ENCODE data around the gene SMARCC2.
A peak's percentile ranks its signal among the peaks of the same experiment; 100 is the strongest.

The SMARCC2 gene

GRCh38 chr12:56189099-56189917 is at the start of gene SMARCC2:
SMARCC2 (minus strand) TSS chr12:56189483; CDS start chr12:56189461, 22 bp downstream.
- peak; percentile 66 to 79 (median 75) for TF ChIP-seq CTCF (IDR thresholded peaks at IDR 0.05; ENCODE audit: unreplicated experiment in 3 of 3)
- Mint-ChIP-seq H3K27me3 (ENCODE audit: low read depth) (no peaks in the 10 kb centered on the region), H3K4me1 (peaks cover 20% of the 10 kb centered on the region), H3K9me3 (no peaks in the 10 kb centered on the region), H3K4me3 (peak within 1 kb of the TSS; percentile 96 to 99 (median 97)), H3K27ac (peak within 1 kb of the TSS; percentile 93 to 99 (median 99)), H3K36me3 (ENCODE audit: low read depth) (peaks cover 21% of the 10 kb centered on the region)

- peaks cover 28% of the 10 kb centered on the region for H3K36me3 Mint-ChIP-seq (ENCODE audit: low read depth)
- peaks cover 4% of the 10 kb centered on the region for H3K27me3 Mint-ChIP-seq (ENCODE audit: low read depth)
- H3K9me3 Mint-ChIP-seq: no peaks in the 10 kb centered on the region
- TF ChIP-seq CTCF (IDR thresholded peaks at IDR 0.05; ENCODE audit: unreplicated experiment in 3 of 3): no peak
- no peaks in the 10 kb centered on the region for H3K4me1 Mint-ChIP-seq
- H3K27ac Mint-ChIP-seq: no peak overlapping the region
- no peak overlapping the region for H3K4me3 Mint-ChIP-seq
Measured at GRCh38 chr12:56237552-56237951, 48.3 kb upstream of the SMARCC2 start.

- Mint-ChIP-seq H3K4me1 (no peaks in the 10 kb centered on the region), H3K9me3 (no peaks in the 10 kb centered on the region), H3K36me3 (ENCODE audit: low read depth) (peaks cover 22% of the 10 kb centered on the region), H3K4me3 (no peak overlapping the region), H3K27ac (no peak overlapping the region), H3K27me3 (ENCODE audit: low read depth) (peaks cover 4% of the 10 kb centered on the region)
- no peak for TF ChIP-seq CTCF (IDR thresholded peaks at IDR 0.05; ENCODE audit: unreplicated experiment in 3 of 3)
Measured at GRCh38 chr12:56236985-56237384, 47.7 kb upstream of the SMARCC2 start.

- Mint-ChIP-seq H3K27me3 (ENCODE audit: low read depth) (peaks cover 4% of the 10 kb centered on the region), H3K4me3 (no peak overlapping the region), H3K9me3 (no peaks in the 10 kb centered on the region), H3K27ac (no peak overlapping the region), H3K36me3 (ENCODE audit: low read depth) (peaks cover 14% of the 10 kb centered on the region), H3K4me1 (no peaks in the 10 kb centered on the region)
- no peak for TF ChIP-seq CTCF (IDR thresholded peaks at IDR 0.05; ENCODE audit: unreplicated experiment in 3 of 3)
Measured at GRCh38 chr12:56236091-56236490, 46.8 kb upstream of the SMARCC2 start.

- Mint-ChIP-seq H3K36me3 (ENCODE audit: low read depth) (peaks cover 8% of the 10 kb centered on the region), H3K27ac (no peak overlapping the region), H3K9me3 (no peaks in the 10 kb centered on the region), H3K27me3 (ENCODE audit: low read depth) (peaks cover 4% of the 10 kb centered on the region), H3K4me1 (no peaks in the 10 kb centered on the region), H3K4me3 (no peak overlapping the region)
- TF ChIP-seq CTCF (IDR thresholded peaks at IDR 0.05; ENCODE audit: unreplicated experiment in 3 of 3): no peak
Measured at GRCh38 chr12:56234746-56235436, 45.6 kb upstream of the SMARCC2 start.
